RWPE2 (cell line): Measurements from ENCODE around the gene MVK.
A peak's percentile ranks its signal among the peaks of the same experiment; 100 is the strongest.

Source experiments
- ATAC-seq: fragments of 200-7000 bp; cut with Tn5 transposase; 3 replicates; pipeline ENCODE4 v1.9.1; 2021; ENCODE audit warnings: low read depth
- DNase-seq: peaks from one replicate; pipeline ENCODE4 v3.0.0-alpha.2; 2020; ENCODE audit warnings: low spot score
- H3K27ac ChIP-seq: fragments of 450-650 bp; 2 replicates; pipeline ENCODE4 v1.5.1; 2017; ENCODE audit warnings: mild to moderate bottlenecking; ENCODE audit not compliant: poor library complexity, severe bottlenecking
- H3K27me3 ChIP-seq: fragments of 250-450 bp; sonication (Bioruptor Pico); 2 replicates; pipeline ENCODE4 v1.5.1; 2021; ENCODE audit warnings: mild to moderate bottlenecking, moderate library complexity; ENCODE audit not compliant: insufficient read depth, poor library complexity, severe bottlenecking
- H3K36me3 ChIP-seq: fragments of 250-450 bp; sonication (Bioruptor Pico); 2 replicates; pipeline ENCODE4 v1.5.1; 2020; ENCODE audit warnings: low read depth, mild to moderate bottlenecking, moderate library complexity
- H3K4me1 ChIP-seq: fragments of 250-450 bp; sonication (Bioruptor Pico); 2 replicates; pipeline ENCODE4 v1.5.1; 2021; ENCODE audit warnings: mild to moderate bottlenecking, moderate library complexity; ENCODE audit not compliant: insufficient read depth, poor library complexity, severe bottlenecking
- H3K4me3 ChIP-seq: fragments of 250-450 bp; sonication (Bioruptor Pico); 2 replicates; pipeline ENCODE4 v1.5.1; 2021; ENCODE audit warnings: mild to moderate bottlenecking, moderate library complexity; ENCODE audit not compliant: severe bottlenecking
- H3K9me3 ChIP-seq: fragments of 250-450 bp; sonication (Bioruptor Pico); 2 replicates; pipeline ENCODE4 v1.5.1; 2021; ENCODE audit warnings: mild to moderate bottlenecking, moderate library complexity; ENCODE audit not compliant: severe bottlenecking
- TF ChIP-seq, protein P1 (sequence below): fragments of 450-650 bp; IDR thresholded peaks from one replicate; pipeline ENCODE4 v1.5.1; 2017; ENCODE audit warnings: mild to moderate bottlenecking, moderate library complexity; ENCODE audit not compliant: poor library complexity, severe bottlenecking

Gene MVK

GRCh38 chr12:109566424-109566823 lies 7.2 kb upstream of the MVK start:
- TF ChIP-seq, protein P1, sequence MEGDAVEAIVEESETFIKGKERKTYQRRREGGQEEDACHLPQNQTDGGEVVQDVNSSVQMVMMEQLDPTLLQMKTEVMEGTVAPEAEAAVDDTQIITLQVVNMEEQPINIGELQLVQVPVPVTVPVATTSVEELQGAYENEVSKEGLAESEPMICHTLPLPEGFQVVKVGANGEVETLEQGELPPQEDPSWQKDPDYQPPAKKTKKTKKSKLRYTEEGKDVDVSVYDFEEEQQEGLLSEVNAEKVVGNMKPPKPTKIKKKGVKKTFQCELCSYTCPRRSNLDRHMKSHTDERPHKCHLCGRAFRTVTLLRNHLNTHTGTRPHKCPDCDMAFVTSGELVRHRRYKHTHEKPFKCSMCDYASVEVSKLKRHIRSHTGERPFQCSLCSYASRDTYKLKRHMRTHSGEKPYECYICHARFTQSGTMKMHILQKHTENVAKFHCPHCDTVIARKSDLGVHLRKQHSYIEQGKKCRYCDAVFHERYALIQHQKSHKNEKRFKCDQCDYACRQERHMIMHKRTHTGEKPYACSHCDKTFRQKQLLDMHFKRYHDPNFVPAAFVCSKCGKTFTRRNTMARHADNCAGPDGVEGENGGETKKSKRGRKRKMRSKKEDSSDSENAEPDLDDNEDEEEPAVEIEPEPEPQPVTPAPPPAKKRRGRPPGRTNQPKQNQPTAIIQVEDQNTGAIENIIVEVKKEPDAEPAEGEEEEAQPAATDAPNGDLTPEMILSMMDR, result no peak
- no peak for DNase-seq
- Histone ChIP-seq H3K4me1 (no peaks in the 10 kb centered on the region), H3K36me3 (peaks cover 66% of the 10 kb centered on the region), H3K27me3 (no peaks in the 10 kb centered on the region), H3K27ac (no peak overlapping the region), H3K4me3 (no peak overlapping the region), H3K9me3 (no peaks in the 10 kb centered on the region)
- 0 out of 3 replicates have a peak, but pooled peaks have one; percentile 25 for ATAC-seq

- no peaks in the 10 kb centered on the region for H3K9me3 ChIP-seq
- H3K4me1 ChIP-seq, result no peaks in the 10 kb centered on the region
- no peak for ATAC-seq
- peaks cover 73% of the 10 kb centered on the region for H3K36me3 ChIP-seq
- no peaks in the 10 kb centered on the region for H3K27me3 ChIP-seq
- DNase-seq, result no peak
- no peak overlapping the region for H3K27ac ChIP-seq
- TF ChIP-seq, protein P1, result no peak
- no peak overlapping the region for H3K4me3 ChIP-seq
Observed at GRCh38 chr12:109567296-109567695, 6.3 kb upstream of the MVK start.

- H3K9me3 ChIP-seq, result no peaks in the 10 kb centered on the region
- H3K4me3 ChIP-seq, result no peak overlapping the region
- peaks cover 73% of the 10 kb centered on the region for H3K36me3 ChIP-seq
Observed at GRCh38 chr12:109567967-109568366, 5.6 kb upstream of the MVK start.

DNA sequence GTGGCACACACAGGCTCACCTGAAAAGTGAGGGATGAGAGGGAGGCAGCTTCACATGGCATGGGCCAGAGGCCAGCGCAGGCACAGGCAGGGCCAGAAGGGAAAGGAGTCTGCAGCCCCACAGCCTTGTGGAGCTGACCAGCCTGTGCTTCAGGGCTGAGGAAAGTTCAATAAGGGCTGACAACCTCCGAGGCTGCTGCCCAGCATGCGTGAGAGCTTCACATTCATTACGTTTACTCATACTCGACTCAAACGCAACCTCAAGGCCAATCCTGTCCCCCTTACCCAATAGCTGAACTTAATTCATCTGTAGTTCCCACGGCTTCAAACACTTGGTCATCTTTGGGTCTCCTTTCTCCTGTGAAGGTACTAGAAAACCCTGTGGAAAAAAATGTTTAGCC lies 5.1 kb upstream of the MVK start:
- no peak for DNase-seq
- H3K27me3 ChIP-seq, result no peaks in the 10 kb centered on the region
- H3K4me1 ChIP-seq, result peaks cover 4% of the 10 kb centered on the region
- ATAC-seq, result no peak
- TF ChIP-seq, protein P1, result no peak
- H3K36me3 ChIP-seq, result peaks cover 73% of the 10 kb centered on the region
- H3K9me3 ChIP-seq, result no peaks in the 10 kb centered on the region
- no peak overlapping the region for H3K27ac ChIP-seq
- no peak overlapping the region for H3K4me3 ChIP-seq

More at GRCh38 chr12:109567967-109568366, 5.6 kb upstream of the MVK start:
- H3K4me1 ChIP-seq, result peaks cover 4% of the 10 kb centered on the region
- no peak for DNase-seq
- ATAC-seq, result no peak
- no peaks in the 10 kb centered on the region for H3K27me3 ChIP-seq
- H3K27ac ChIP-seq, result no peak overlapping the region
- TF ChIP-seq, protein P1, result no peak

DNA sequence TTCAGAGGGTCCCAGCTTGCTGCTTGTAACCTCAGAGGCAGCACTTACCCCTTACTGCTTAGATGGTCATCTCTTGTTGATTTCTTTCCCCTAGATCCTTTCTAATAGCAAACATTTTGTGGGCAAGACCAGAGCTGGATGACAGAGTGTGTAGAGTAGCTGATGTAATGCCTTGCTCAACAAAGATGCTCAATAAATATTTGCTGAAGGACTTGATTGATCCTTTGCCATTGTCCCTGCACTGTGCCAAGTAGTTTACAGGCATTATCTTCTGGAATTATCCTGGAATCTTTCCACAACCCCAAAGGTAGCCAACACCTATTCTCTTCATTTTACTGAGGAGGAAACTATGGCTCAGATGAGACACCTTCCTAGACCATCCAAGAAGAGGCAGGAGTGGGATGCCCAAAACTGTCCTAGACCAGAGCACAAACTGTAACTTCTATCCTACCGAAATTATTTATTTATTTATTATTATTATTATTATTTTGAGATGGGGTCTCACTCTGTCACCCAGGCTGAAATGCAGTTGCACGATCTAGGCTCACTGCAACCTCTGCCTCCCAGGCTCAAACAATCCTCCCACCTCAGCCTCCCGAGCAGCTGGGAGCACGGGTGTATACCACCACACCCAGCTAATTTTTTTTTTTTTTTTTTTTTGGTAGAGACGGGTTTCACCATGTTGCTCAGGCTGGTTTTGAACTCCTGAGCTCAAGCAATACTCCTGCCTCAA lies 1.7 kb upstream of the MVK start:
- Histone ChIP-seq H3K36me3 (peaks cover 78% of the 10 kb centered on the region), H3K4me1 (peaks cover 10% of the 10 kb centered on the region), H3K4me3 (no peak overlapping the region), H3K27ac (peak overlapping the region; percentile 55), H3K9me3 (no peaks in the 10 kb centered on the region), H3K27me3 (no peaks in the 10 kb centered on the region)
- DNase-seq (no peak), ATAC-seq (no peak)
- TF ChIP-seq, protein P1, result no peak
